IPS-NIHi7 (cell line): Measurements from ENCODE around the gene VAV2.

Source experiments
- DNase-seq: peaks from one replicate; pipeline ENCODE4 v3.0.0; 2012; ENCODE audit warnings: mixed read lengths; ENCODE audit errors: extremely low spot score

The VAV2 gene, protein sequence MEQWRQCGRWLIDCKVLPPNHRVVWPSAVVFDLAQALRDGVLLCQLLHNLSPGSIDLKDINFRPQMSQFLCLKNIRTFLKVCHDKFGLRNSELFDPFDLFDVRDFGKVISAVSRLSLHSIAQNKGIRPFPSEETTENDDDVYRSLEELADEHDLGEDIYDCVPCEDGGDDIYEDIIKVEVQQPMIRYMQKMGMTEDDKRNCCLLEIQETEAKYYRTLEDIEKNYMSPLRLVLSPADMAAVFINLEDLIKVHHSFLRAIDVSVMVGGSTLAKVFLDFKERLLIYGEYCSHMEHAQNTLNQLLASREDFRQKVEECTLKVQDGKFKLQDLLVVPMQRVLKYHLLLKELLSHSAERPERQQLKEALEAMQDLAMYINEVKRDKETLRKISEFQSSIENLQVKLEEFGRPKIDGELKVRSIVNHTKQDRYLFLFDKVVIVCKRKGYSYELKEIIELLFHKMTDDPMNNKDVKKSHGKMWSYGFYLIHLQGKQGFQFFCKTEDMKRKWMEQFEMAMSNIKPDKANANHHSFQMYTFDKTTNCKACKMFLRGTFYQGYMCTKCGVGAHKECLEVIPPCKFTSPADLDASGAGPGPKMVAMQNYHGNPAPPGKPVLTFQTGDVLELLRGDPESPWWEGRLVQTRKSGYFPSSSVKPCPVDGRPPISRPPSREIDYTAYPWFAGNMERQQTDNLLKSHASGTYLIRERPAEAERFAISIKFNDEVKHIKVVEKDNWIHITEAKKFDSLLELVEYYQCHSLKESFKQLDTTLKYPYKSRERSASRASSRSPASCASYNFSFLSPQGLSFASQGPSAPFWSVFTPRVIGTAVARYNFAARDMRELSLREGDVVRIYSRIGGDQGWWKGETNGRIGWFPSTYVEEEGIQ

DNA sequence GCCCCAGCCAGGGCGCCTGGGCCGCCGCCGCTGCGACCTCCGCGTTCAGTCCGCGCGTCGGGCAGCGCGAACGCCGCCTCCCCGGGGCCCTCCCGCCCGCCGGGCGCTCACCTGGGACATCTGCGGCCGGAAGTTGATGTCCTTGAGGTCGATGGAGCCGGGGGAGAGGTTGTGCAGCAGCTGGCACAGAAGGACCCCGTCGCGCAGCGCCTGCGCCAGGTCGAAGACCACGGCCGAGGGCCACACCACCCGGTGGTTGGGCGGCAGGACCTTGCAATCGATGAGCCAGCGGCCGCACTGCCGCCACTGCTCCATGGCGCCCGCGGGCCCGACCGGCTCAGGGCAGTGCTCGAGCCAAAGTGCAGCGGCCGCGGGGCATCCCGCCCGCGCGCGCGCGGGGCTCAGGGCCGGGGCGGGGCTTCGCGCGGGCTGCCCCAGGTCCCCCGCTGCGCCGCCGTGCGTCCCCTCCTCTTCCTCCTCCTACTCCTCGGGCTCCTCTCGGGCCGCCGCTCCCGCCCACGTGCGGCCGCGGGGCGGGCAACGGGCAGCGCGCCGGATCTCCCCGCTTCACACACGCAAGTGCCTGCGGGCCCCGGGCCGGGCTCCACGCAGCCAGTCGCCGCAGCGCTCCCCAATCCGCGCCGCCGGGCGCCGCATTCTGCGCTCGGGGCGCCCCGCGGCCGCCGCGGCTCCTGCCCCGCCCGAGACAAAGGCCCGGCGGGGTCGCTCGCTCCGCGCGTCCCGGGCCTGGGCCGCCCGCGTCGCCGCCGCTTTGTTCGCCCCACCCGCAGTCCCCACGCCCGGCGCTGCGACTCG lies at the start of gene VAV2:
TSS of gene VAV2 (minus strand) at position 361 of the 816 bp plus-strand sequence. CDS start at position 315, 46 bp downstream.
- DNase-seq: peak; percentile 45

DNA sequence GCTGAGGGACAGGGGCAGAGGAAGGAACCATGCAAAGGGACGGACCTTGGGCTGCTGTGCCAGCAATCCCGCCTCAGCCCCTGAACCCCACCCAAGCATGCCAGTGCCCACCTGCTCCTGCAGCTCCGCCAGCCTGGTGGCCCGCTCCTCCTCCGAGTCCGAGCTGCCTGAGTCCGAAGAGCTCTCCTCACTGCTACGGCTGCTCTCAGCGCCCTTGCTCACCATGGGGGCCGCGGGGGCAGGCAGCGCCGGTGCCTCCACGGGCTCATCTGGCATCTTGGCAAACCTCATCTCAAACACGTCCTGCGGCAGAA lies 49.5 kb upstream of the VAV2 start:
- DNase-seq: no peak

DNA sequence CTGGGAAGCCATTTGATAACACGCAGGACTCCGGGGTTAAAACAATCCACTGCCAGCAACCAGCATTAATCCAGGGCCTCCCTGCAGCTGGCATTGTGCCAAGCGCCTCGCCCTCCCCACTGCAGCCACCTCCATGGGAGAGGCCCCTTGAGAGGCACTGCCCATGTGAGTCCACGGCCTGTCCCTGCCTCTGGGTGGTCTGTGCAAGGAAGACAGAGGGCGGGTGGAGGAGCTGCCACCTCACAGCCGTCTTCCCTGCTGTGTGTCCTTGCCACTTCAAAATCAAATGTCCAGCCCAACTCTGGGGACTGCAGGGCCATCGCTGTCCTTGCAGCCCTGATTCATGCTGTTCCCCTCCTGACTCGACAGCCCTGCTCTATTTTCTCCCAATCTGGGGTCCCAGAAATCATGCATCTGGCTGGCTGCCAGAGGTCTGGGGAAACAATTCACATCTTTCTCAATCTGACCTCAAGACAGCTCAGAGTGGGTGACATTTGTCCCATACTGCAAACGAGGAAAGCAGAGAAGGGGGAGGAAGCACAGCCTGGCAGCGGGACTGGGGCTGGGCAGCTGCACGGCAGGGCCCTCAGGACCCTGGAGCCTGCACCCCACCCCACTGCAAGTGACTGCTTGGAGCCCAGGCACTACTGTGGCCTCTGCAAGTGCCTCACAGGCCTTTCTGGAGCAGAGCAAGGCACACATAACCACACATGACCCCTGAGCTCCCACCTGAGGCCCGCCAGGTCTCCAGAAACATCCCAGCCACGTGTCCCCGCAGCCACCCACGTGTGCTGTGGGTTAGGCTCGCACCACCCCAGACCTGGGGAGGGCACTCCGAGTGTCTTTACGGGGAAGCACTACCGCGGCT lies 48.9 kb upstream of the VAV2 start:
- no peak for DNase-seq

DNA sequence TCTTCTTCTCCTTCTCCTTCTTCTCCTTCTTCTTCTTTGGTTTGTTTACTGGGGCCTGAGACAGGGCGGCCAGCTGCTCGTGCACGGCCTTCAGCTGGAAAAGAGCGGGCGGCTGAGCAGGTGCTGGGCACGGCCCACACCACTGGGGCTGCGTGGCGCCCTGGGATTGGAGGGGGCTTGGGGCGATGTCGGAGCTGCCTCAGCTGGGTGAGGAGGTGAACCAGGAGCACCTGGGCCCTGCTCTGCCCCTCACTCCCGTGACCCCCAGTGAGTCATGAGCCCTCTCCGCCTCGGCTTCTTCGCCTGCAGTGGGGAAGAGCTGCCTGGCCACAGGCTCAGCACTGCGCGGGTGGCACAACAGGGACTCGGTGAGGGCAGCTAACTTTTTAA lies 48.0 kb upstream of the VAV2 start:
- no peak for DNase-seq

DNA sequence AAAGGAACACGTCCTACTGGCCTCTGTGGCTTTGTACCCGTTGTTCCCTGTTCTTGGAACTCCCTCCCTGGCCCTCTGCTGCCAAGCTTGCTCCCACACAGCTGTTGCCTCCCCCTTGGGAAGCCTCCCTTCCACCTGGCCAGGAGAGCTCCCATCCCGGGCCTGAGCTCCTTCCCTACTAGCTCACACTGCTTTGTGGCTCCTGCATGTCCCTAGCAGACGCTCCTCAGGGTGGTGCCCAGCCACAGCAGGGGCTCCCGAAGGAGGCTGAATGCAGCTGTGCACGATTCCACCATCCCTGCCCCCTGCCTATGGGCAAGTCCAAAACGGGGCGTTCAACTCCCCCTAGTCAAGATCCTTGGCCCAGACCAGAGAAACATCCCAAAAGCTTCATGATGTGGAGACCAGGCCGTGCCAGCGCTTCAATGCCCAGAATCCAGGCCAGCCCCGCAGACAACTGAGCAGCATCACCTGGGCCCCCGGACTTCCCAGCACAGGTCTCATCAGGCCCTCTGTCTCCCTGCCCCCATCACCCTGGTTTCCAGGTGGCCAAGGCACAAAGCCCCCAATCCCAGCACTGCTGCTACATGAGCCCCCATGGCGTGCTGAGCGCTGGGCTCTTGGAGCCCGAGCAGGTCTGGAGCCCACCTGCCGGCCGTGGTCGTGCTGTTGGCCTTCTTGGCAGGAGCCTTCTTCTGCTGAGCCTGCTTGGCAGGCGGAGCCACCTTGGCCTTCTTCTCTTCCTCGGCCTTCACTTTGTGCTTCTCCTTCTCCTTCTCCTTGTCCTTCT lies 47.5 kb upstream of the VAV2 start:
- no peak for DNase-seq

DNA sequence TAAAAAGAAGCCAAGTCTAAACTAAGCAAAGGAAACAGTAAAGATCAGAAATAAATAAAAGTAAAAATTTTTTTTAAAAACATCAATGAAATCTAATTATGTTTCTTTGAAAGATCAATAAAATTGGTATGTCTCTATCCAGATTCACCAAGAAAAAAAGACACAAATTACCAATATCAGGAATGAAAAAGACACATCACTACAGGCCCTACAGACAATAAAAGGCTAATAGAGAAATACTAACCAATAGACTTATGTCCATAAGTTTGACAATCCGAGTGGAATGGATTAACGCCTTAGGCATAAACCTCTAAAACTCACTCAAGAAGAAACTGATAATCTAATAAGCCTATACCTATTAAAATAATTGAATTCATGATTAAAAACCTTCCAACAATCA lies 45.5 kb upstream of the VAV2 start:
- DNase-seq: no peak

DNA sequence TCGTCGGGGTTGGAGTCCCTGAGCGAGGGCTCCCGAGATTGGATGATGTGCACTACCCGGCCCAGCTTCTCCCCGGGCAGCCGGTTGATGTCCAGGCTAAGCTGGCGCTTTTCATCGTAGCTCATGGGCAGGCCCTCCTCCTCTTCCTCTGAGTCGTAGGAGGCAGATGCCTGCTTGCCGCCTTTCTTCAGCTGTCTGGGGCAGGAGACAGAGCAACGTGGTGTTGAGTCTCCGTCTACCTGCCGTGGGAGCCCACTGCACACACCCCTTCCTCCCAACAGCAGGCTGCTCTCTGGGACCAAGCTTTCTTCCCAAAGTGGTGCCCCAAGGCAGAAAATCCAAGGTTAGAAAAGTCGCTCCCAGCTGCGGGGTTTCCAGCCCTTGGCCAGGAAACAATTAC lies 44.0 kb upstream of the VAV2 start:
- DNase-seq: no peak

DNA sequence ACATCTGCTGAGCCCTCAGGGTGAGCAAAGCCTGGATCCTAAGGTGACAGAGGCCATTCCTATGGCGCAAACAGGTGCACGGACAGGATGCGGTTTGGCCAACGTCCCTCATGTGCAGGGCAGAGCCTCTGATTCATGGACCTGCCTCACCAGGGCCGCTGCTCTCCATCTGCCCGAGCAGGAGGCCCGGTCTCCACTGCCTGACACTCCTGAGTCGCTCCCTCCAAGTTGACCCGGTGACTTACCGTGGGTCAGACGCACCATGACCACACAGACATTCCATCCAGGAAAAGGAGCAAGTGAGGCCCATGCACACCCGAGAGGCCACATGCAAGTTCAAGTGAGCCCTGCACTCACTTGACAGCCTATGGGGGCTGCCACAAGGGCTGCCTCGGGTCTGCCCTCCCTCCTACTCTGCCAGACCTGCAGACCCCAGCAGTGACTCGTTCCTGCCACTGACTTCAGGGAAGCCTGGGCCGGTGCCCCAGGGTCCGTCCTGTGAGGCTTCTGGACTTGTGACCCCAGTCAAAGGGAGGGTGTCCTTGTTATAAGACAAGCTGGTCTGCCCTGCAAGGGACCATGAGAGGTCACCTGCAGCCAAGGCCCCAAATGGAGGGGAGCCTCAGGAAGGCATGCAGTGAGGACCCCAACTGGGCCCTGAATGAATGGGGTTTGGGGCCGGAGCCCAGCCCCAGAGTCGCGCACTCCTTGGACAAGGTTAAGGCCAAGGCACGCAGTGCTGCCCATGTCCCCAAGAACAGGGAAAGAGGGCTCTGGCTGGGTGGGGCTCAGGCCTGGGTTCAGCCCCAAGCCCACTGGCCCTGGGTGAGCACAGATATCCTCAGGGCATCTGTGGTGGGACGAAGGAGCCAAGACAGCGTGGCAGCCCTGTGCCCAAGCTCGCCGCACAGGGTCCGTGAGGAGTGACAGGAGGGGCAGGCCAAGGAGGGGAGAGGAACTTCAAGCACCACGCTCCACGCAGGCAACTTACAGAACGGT lies 43.2 kb upstream of the VAV2 start:
- DNase-seq: no peak

DNA sequence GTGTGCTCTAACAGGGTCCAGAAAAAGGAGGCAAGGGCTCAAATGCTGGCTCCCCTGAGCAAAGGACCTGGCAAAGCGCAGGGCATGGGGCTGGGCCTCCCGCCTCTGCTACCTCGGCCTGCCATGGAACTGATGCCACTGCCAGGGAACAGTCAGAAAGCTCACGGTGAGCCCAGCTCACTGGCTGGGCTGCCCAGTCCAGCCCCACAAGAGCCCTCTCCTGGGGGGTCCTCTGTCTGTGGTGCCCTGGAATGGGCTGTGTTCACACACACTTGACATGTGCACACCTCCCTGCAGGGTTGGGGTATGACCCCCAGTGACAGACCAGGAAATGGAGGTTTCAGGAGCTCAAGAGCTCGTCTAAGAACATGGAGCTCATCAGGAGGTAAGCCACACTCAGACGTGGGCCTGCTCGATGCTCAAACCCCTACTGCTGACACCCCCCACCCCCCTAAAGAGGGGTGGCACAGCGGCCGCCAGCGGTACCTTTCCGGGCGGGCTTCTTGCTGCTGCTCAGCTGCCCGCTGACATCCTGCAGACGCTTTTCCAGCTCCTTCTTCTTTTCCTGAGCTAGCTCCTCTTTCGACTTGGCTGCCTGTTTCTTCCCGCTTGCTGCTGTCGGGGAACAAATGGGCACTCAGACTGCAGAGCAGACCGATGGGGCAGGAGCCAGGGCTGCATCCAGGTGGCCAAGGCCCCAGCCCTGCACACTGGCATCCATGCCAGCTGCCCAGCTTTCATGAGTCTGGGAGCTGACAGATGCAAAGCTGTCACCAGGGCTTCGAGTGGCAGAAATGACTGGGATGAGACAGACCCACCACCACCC lies 42.3 kb upstream of the VAV2 start:
- DNase-seq: no peak

DNA sequence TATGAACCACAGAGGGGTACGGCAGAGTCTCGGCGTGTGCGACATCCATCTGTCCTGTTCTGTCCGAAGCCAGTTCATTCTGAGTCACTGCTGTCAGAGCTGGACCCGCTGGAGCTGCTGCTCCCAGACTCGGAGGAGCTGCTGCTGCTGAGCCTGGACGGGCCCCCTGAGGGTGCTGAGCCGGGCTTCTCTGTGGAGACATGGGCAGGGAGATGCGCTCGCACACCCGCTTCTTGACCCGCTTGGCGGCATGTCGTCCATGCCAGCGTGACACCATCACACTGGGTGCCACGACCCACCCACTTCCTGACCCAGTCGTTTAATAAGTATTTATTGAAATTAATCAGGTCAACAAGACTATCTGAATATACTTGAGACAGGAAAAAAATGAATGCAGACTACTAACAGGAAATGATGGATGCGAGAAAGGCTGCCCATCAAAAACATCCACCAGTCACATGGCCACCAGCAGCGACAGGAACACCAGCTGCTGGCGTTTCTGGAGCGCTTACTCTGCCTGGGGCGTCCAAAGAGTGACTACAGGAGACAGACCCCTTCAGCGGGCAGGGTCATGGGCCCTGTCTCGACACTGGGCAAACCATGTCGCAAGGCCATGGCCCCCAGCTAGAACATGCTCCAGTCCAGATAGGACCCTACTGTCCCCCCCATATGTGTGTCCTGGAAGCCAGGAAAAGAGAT lies 41.5 kb upstream of the VAV2 start:
- DNase-seq: no peak

DNA sequence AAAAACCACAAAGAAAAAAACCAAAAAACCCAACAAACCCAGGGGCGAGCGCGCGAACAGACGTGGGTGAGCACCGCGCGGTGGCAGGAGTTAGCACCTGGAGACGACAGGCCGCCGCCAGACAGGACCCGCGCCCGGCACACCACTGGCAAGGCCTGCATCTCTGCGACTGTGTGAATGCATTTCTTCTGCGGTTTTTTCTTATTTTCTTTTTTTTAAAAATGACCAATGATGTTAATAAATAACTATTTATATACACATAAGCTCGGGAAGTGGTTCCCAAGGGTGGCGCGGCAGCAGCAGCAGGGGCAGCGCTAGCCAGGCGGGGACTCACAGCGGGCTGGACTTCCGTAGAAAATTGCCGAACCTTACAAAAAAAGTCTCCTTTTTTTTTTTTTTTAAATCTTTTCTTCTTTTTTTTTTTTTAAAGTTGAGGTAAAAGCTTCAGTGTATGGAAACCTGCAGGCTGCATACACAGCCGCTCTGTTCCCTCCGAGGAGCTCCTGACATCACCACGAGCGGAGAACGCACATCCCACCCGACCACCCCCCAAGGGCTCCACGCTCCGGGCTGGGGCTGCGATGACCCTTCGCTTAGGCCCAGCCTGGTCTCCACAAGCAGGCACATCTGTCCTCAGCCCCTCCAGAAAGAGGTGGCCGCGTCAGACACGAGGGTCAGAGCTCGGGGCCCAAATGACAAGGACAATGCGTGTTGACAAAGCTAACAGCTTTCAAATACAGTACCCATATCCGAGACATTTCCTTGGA lies 40.5 kb upstream of the VAV2 start:
- DNase-seq: no peak

DNA sequence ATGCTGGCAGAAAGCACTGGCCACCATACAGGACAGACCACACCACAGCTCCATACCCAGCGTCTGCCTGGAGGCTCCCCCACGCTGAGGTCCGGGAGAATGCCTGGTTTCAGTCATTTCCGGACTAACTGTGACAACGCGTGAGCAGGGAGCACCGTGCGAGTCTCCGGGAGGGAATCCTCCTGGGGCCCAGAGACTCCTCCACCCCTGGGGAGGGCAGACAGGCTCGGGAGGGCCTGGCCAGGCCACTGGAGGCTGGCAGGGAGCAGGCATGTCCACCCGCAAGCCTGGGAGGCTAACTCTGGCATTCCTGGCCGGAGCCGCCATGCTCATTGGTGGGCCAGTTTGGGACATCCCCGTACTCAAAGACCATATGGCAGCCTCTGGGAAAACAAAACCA lies 39.7 kb upstream of the VAV2 start:
- no peak for DNase-seq

DNA sequence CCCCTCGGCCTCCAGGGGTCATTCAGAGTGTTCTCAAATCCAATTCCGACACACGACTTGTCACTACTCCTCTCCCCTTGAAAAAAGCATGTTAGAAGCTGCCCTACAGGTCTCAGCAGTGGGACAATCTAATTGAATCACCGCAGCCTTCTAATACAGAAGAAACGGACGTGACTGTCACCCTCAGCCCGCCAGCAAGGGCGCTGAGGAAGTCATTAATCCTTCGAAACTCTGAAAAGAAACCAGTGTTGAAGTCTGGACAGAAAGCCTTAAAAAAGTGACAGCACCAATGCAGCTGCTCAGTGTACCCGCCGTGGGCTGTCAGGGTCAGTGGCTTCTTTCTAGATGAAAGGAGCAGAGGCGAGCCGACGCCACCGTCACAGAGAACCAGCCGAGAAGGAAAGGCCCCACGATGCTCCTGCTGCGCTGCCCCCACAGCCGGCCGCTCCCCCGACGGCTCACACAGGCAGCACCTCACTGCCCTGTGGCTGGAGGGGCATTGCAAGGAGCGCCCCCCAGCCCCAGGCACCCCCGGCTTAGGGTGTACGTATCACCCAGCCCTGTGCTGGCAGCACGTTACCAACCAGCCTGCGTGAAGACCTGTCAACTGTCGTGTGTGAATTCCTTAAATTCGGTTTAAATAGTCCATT lies 38.8 kb upstream of the VAV2 start:
- no peak for DNase-seq

DNA sequence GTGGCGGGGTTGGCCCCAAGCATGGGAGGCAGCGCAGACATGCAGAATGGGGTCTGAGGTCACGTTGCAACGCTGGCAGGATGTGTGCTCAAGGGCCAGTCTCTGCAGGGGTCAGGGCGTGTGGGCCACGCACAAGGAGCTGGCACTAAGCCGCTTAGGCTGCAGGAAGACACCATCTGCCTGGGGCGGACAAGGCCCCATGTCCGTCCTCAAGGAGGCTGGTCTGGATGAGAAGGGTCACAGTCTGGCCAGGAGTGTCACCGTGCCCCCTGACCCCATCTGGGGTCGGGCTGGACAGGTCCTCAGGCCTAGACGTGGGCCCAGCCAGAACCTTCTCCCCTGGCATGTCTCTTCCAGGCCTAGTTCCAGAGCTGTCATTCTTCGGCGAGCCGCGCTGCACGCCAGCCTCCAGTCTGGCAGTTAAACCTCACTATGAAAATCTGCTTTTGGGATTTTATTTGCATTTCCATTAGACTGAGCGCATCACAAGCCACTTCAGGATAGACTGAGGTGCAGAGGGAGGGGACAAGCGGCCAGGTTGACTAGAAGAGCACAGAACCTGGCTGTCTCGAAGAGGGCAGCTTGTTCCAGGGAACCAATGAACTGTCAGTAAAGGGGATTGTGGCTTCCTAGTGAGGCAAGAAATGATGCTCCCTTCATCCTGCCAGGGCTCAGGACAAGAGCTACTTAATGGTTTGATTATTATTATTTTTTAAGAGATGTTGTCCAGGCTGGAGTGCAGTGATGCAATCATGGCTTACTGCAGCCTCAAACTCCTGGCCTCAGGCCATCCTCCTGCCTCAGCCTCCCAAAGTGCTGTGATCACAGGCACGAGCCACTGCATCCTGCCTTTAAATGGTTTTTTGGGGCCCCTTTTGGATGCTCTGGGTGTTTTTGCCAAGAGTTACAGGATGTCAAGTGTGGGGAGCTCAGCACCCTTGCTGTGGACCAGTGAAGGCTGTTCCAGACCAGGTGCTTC lies 37.4 kb upstream of the VAV2 start:
- no peak for DNase-seq

DNA sequence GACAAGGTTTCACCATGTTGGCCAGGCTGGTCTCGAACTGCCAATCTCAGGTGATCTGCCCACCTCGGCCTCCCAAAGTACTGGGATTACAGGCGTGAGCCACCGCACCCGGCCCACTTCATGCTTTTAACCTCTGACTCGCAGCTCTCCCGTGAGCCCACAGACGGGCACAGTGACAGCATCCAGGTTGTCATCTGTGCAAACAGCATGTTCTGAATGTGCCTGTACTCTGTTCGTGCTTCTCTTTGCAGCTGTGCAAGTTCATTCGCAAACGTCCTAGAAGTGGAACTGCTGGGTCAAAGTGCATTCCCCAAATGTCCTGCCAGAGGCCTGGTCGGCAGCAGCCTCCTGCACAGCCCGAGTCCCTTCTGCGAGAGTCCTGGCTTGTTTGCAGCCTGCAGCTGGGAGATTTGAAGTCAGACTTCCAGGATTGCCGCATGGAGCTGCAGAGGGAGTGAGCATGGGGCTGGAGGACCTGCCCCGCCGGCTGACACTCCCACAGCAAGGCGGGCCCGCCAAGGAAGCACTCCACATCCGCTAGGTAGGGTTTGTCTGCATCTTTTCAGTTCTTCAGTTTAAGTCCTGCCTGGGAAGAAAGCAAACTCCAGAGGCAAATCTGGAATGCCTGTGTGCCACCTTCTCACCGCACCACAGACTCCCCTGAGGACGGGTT lies 36.6 kb upstream of the VAV2 start:
- DNase-seq: no peak
